ENCODE measurements around the gene GSC2.

The GSC2 gene

GRCh38 chr22:19113429-19113828, 36.7 kb downstream of the GSC2 start:
- DNase-seq (ENCODE audit: low read depth): no peak
- H3K4me3 ChIP-seq (ENCODE audit: low read length): no peak overlapping the region
- TF ChIP-seq CTCF (conservative IDR thresholded peaks at IDR 0.05; ENCODE audit: low read depth, low read length): no peak

- H3K4me3 ChIP-seq (ENCODE audit: low read length): no peak overlapping the region
- no peak for DNase-seq (ENCODE audit: low read depth)
- TF ChIP-seq CTCF (conservative IDR thresholded peaks at IDR 0.05; ENCODE audit: low read depth, low read length): no peak
Measured at GRCh38 chr22:19111584-19111983, 38.5 kb downstream of the GSC2 start.

- TF ChIP-seq CTCF (conservative IDR thresholded peaks at IDR 0.05; ENCODE audit: low read depth, low read length): no peak
- no peak overlapping the region for H3K4me3 ChIP-seq (ENCODE audit: low read length)
- no peak for DNase-seq (ENCODE audit: low read depth)
Measured at GRCh38 chr22:19111140-19111539, 39.0 kb downstream of the GSC2 start.

- TF ChIP-seq CTCF (conservative IDR thresholded peaks at IDR 0.05; ENCODE audit: low read depth, low read length): no peak
- H3K4me3 ChIP-seq (ENCODE audit: low read length): no peak overlapping the region
- DNase-seq (ENCODE audit: low read depth): no peak
Measured at GRCh38 chr22:19110646-19111045, 39.4 kb downstream of the GSC2 start.

- no peak for DNase-seq (ENCODE audit: low read depth)
- no peak overlapping the region for H3K4me3 ChIP-seq (ENCODE audit: low read length)
- TF ChIP-seq CTCF (conservative IDR thresholded peaks at IDR 0.05; ENCODE audit: low read depth, low read length): no peak
Measured at GRCh38 chr22:19110064-19110458, 40.0 kb downstream of the GSC2 start.

- DNase-seq (ENCODE audit: low read depth): no peak
- TF ChIP-seq CTCF (conservative IDR thresholded peaks at IDR 0.05; ENCODE audit: low read depth, low read length): no peak
- no peak overlapping the region for H3K4me3 ChIP-seq (ENCODE audit: low read length)
Measured at GRCh38 chr22:19109198-19110063, 40.7 kb downstream of the GSC2 start.

- no peak for DNase-seq (ENCODE audit: low read depth)
- no peak for TF ChIP-seq CTCF (conservative IDR thresholded peaks at IDR 0.05; ENCODE audit: low read depth, low read length)
- H3K4me3 ChIP-seq (ENCODE audit: low read length): no peak overlapping the region
Measured at GRCh38 chr22:19108807-19109197, 41.3 kb downstream of the GSC2 start.
